ENCODE results near the gene SUSD6. TPM values are rescaled to one million over a fixed set of nuclear protein-coding genes. Genes with fewer than 3 reads are reported as not detected.
"Not testable (repeated sequence)": the region's sequence is repeated elsewhere in the genome, so short reads cannot be mapped to it uniquely, and the experiment has no call there.

Gene SUSD6
- total RNA-seq, 1 donor from 2014 or later: 35.2 TPM

- peak; percentile 90 for ATAC-seq
Measured at GRCh38 chr14:69593018-69593677, 18.2 kb upstream of the SUSD6 start.

DNA sequence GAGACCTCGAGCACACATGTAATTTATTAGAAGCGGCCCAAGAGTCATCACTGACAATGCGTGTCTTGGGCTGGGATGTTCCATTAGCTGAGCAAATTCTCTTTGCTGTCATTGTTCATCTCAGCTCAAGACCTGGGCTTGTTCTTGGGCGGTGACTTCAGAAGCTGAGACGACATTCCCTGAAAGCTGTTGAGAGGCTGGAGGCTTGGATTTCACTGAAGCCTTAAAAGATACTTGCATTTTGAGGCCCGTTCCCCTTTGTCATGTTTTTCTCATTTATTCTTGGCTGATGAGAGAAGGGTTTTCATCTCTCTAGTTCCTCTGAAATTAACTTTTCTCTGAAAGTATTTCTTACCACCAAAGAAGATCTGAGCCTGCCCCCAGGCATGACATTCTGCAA is 16.6 kb upstream of the SUSD6 start:
- no peak for ATAC-seq

- ATAC-seq: no peak
Measured at GRCh38 chr14:69595336-69595735, 16.1 kb upstream of the SUSD6 start.

DNA sequence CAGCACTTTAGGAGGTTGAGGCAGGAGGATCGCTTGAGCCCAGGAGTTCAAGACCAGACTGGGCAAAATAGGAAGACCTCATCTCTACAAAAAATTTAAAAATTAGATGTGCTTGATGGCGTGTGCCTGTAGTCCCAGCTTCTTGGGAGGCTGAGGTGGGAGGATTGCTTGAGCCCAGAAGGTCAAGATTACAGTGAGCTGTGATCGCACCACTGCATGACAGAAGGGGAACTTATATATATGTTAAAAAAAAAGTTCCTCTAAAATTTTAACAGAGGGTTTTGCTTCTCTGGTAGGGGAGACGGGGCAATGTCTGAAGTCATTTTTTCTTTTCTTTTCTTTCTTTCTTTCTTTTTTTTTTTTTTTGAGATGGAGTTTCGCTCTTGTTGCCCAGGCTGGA is 12.0 kb upstream of the SUSD6 start:
- not testable (repeated sequence) for ATAC-seq

DNA sequence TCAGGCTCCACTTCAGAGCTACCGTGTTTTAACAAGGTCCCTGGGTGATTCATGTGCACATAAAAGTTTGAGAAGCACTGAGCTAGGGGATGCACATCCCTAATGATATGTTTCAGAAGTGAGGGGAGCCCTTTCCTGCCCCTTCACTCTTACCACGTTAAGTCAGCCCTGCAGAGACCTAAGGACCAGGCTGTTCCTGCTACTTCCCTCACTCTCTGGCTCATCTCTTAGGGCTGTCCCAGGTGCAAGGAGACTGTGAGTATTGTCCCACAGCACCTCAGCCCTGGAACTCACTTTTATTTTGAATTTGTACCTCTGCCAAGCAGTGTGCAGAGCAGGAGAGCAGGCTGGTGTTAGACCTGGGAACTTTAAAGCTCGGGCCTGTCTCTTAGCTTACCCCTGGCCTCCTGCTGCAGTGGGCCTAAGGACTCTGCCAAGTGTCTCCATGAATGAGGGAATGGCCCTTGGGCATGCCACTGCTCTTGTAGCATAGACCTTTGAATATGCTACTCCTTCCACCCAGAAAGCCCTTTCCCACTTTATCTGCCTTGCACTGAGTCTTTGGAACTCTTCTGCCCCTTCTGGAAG is 11.0 kb upstream of the SUSD6 start:
- ATAC-seq: no peak

- no peak for ATAC-seq
Measured at GRCh38 chr14:69605738-69606137, 5.7 kb upstream of the SUSD6 start.

GRCh38 chr14:69606258-69607184 is 4.9 kb upstream of the SUSD6 start:
- no peak for ATAC-seq

DNA sequence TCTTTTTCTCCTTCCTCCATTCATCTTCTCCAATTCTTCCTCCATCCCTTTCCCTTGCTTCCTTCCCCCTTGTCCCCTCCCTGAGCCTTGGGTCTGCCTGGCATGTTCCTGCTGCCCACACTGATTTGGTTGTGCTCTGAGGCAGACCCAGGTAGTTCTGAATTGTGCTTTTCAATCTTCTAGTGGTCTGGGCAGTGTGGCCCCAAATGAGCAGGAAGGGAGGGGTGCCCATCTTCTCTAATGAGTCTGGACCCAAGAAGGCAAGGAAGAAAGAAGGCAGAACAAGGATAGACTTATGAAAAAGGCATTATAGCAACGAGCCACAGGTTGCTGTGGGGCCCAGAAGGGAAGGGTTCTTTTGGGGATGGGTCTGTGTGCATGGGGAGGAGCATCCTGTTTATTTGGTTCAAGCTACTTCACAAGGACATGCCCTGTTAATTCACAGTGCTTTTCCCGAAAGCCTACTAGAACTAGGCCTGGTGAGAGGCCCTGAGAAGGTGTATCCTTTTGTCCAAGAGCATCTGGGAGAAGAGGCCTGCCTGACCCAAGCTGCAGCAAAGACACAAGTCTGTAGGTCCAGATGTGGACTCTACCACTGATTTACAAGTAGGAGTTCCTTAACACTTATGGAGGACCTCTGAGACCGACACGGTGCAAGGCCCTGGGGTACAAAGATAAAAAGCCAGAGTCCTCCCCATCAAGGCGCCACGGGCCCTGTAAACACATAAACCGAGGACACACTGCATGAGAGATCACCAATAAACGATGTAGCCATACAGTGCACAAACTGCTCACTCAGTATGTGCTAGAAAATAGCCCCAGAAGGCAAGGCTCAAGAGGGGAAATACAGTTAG is 1.1 kb upstream of the SUSD6 start:
- ATAC-seq: no peak

- ATAC-seq: peak; percentile 0
Measured at GRCh38 chr14:69610874-69611171, 573 bp upstream of the SUSD6 start.

DNA sequence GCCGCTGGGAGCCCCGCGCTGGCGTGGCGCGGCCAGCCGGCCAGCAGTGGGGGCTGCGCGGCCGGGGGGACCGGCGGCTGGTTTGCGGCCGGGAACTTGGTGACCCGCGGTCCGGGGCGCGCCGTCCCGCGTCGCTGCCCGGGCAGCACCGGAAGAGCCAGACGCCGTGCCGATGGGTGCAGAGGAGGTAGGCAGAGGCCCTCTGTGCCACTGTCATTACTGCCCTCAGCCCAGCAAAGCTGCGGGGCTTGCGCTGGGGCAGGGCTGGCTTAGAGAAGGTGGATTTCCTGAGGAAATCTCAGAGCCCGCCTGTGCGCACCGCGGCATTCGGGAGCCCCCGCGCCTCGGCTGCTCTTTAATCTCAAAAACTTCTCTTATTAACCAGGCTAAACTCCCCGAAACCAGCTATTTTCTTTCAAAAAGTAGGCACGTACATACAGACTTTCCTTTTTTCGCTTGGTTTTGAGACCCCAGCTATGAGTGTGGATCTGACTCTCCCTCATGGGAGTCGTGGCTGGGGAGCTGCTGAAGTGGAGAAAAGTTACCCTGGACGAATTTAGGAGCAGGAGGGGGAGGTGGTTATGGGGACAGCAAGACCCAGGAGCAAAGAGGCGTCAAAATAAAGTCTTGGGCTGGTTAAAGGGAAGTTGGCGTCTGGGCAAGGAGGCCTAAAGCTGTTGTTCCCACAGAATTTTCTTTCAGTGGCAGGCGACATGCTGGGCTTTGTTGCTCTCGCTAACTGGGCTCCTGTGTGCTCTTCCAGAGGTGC is 802 bp downstream of the SUSD6 start:
- peak; percentile 34 for ATAC-seq

DNA sequence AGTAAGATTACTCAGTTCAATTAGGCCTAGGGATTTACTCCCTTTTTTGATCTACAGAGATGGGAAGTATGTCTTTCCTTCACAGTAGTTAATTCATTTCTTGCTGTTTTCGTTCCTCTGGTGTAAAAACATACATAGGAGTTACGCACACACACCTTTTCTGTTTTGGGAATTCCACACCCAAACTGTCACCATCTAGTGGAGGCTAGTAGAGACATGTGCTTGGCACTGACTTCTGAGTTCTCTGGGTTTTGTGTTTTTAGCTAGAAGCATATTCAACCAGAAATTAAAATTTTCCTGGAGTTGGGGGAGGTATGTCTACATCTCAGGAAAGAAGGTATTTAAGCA is 1.4 kb downstream of the SUSD6 start:
- no peak for ATAC-seq

DNA sequence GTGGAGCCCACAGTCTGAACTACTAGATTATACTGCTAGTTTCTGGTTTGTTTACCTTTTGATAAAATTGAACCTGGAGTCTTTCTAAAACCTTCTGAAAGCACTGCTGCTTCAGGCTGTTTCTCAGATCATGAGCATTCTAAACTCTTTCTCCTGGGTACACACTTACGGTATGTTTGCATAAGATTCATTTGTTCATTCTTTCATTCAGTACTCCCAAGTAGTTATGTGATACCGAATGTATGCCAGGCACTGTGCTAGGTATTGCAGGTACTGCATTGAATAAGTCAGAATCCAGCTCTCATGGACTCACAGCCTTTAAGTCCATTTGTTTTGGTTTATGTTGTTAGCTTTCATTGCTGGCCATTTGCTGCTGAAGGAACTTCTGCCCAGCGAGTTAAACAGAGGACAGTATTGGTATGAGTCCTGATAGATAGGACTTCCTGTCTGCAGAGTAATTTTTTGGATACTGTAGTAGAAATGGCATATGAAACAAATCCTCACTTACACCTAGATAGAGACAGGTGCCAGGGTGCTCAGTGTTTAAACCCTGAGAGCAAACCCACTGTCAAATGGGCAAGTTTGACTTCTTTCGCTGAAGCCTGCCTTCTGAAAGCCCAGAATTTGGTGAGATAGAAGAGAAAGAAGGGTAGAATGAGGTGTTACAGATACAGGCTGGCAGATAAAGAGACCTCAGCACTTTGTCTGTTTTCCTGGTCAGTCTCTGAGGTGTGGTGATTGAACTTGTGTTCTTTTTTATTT is 2.1 kb downstream of the SUSD6 start:
- ATAC-seq: no peak

DNA sequence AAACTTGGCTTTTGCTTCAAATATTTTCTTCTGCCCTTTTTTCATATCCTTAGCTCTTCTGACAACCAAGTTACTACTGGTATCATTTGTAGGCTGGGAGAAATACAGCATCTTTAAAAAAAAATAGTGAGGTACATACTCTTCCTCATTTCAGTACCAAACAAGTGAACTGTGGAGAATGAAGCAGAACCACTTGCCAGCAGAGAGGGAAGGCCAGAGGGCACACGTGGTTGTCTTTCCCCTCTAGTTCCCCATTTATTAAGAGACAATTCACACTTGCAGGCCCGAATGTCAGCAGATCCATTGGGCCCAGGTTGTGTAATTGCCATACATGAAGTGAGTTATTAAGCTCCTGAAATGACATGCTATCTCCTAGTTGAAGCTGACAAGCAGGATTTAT is 3.2 kb downstream of the SUSD6 start:
- ATAC-seq: peak; percentile 1

DNA sequence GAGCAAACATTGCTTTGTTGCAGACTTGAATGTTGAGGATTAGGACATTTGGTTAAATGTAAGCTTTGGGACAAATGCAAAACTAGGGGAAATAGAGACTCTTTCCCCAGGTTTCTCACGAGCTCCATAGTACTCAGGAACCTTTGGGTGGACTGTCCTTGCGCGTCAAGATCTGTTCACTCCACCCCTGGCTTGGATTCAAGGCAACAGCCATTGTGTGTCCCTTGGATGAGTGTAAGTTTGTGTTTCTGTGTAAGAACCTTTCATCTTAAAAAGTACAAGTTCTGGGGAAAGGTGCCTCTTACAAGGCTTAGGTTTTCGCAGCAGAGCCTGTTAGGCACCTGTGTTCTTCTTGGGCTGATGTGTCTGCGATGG is 3.7 kb downstream of the SUSD6 start:
- ATAC-seq: no peak

GRCh38 chr14:69615496-69616407 is 4.4 kb downstream of the SUSD6 start:
- ATAC-seq: peak; percentile 19

DNA sequence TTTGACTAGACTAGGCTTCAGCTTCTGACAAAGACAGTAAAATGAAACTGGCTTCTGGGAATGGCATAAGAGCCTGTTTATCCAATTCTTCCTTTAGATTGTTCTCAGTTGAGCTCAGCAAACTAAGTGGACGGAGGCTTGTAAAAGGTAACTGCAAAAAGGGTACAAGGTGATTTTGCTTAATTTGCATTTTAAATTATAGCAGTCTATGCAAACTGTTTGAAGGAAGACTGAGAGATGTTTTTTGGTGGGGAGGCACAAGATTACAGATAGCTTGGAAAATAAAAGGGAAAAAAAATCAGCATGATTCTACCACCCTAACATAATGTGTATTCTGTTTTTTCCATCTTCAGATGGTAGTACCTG is 5.0 kb downstream of the SUSD6 start:
- no peak for ATAC-seq

GRCh38 chr14:69617796-69618195 is 6.4 kb downstream of the SUSD6 start:
- ATAC-seq: no peak

- no peak for ATAC-seq
Measured at GRCh38 chr14:69619012-69619411, 7.6 kb downstream of the SUSD6 start.

GRCh38 chr14:69620211-69620611 is 8.8 kb downstream of the SUSD6 start:
- peak; percentile 4 for ATAC-seq

- no peak for ATAC-seq
Measured at GRCh38 chr14:69620981-69621380, 9.6 kb downstream of the SUSD6 start.

Data from esophagus mucosa (tissue), 1 donor.